Endothelial cell of umbilical vein (primary cell): ENCODE measurements around the gene PHLDB2. TPM values are rescaled to one million over a fixed set of nuclear protein-coding genes. Genes with fewer than 3 reads are reported as not detected.

Experiments
- BruUV-seq: library from RNA; stranded (reverse); fragments of 400-500 nt; replicated peaks from 2 replicates; lab custom pipeline; 2021; lab: Mats Ljungman, UMichigan
- CTCF ChIA-PET: fragments of 300-600, 350-600 bp; sonication (Branson Sonifier 250); formaldehyde crosslinking; loops from one replicate; lab custom pipeline; 2021; ENCODE audit warnings: antibody characterized with exemption, inconsistent platforms; lab: Charles Lee
- POLR2A ChIA-PET: fragments of 300-600, 350-600 bp; sonication (Branson Sonifier 250); formaldehyde crosslinking; loops from one replicate; lab custom pipeline; 2021; ENCODE audit warnings: antibody characterized with exemption, inconsistent platforms; lab: Charles Lee
- DNase-seq: peaks from one replicate; pipeline ENCODE4 v3.0.0-alpha.2; 2011; ENCODE audit warnings: low read depth, low spot score
- FAIRE-seq: peaks from 2 replicates; lab custom pipeline; 2011; peaks lifted over from hg19 to GRCh38; lab: Jason Lieb, UNC
- H2AFZ ChIP-seq: 2 replicates; pipeline ENCODE4 v1.6.0; 2012; ENCODE audit warnings: low read depth, low read length, control low read depth, inconsistent platforms
- H3K27ac ChIP-seq: 2 replicates; pipeline ENCODE4 v1.5.1; 2011; ENCODE audit warnings: low read depth, mild to moderate bottlenecking, control low read depth, low read length, moderate library complexity; ENCODE audit not compliant: insufficient read depth
- H3K27me3 ChIP-seq, 2 experiments: 2 replicates each; pipeline versions ENCODE4 v1.6.0 to v1.6.1; 2011; ENCODE audit warnings: low read length in 2 of 2, mixed read lengths in 1 of 2; ENCODE audit not compliant: control insufficient read depth in 2 of 2, insufficient read depth in 2 of 2
- H3K36me3 ChIP-seq, 2 experiments: 2 replicates in 1 of 2; 3 replicates in 1 of 2; pipeline ENCODE4 v1.5.1; 2011; ENCODE audit warnings: low read length in 2 of 2, mild to moderate bottlenecking in 1 of 2, moderate library complexity in 1 of 2; ENCODE audit not compliant: control insufficient read depth in 2 of 2, insufficient read depth in 2 of 2; ENCODE audit errors: extremely low read depth in 1 of 2
- H3K4me1 ChIP-seq: 3 replicates; pipeline ENCODE4 v1.5.1; 2011; ENCODE audit warnings: mild to moderate bottlenecking, low read length; ENCODE audit not compliant: control insufficient read depth, insufficient read depth; ENCODE audit errors: extremely low read depth
- H3K4me2 ChIP-seq: 2 replicates; pipeline ENCODE4 v1.6.1; 2011; ENCODE audit warnings: low read length, control low read depth, mixed read lengths; ENCODE audit not compliant: insufficient read depth
- H3K4me3 ChIP-seq, 3 experiments: fragments of 200-600 bp in 1 of 3; sonication (generic), shearing (Covaris generic) in 1 of 3; replicated peaks in 1 of 3; 2 replicates each; pipeline ENCODE4 v1.5.1; 2011 to 2016; ENCODE audit warnings: control low read depth in 3 of 3, low read length in 3 of 3, mild to moderate bottlenecking in 2 of 3, inconsistent platforms in 1 of 3, low read depth in 1 of 3, moderate library complexity in 1 of 3; ENCODE audit not compliant: insufficient read depth in 1 of 3
- H3K79me2 ChIP-seq: 2 replicates; pipeline ENCODE4 v1.6.0; 2012; ENCODE audit warnings: low read length, inconsistent platforms; ENCODE audit not compliant: control insufficient read depth, insufficient read depth
- H3K9ac ChIP-seq: replicated peaks from 2 replicates; pipeline ENCODE3; 2011; ENCODE audit warnings: low read length, control low read depth; ENCODE audit not compliant: insufficient read depth; ENCODE audit errors: extremely low read depth
- H3K9me1 ChIP-seq: replicated peaks from 3 replicates; pipeline ENCODE4 v1.6.0; 2011; ENCODE audit warnings: mild to moderate bottlenecking, low read length; ENCODE audit not compliant: control insufficient read depth, insufficient read depth; ENCODE audit errors: extremely low read depth
- H3K9me3 ChIP-seq: replicated peaks from 2 replicates; pipeline ENCODE4 v1.5.1; 2012; ENCODE audit warnings: low read length, inconsistent platforms; ENCODE audit not compliant: control insufficient read depth, insufficient read depth
- H4K20me1 ChIP-seq: replicated peaks from 2 replicates; pipeline ENCODE3; 2011; ENCODE audit warnings: mild to moderate bottlenecking, low read length; ENCODE audit not compliant: control insufficient read depth, insufficient read depth; ENCODE audit errors: extremely low read depth
- EZH2 ChIP-seq: IDR thresholded peaks from 2 replicates; pipeline ENCODE4 v1.6.1; 2012; ENCODE audit warnings: borderline replicate concordance, low read depth, mild to moderate bottlenecking, moderate library complexity, low read length, inconsistent platforms; ENCODE audit not compliant: severe bottlenecking
- FOS ChIP-seq: IDR thresholded peaks from 2 replicates; pipeline ENCODE4 v1.6.1; 2011; ENCODE audit warnings: mild to moderate bottlenecking, low read length, moderate library complexity, borderline replicate concordance; ENCODE audit not compliant: insufficient read depth
- GATA2 ChIP-seq: IDR thresholded peaks from 2 replicates; pipeline ENCODE4 v1.7.0; 2011; ENCODE audit warnings: low read depth, mild to moderate bottlenecking, moderate library complexity, mixed read lengths, low read length; ENCODE audit not compliant: insufficient read length, insufficient read depth
- JUN ChIP-seq: IDR thresholded peaks from 2 replicates; pipeline ENCODE4 v1.6.1; 2011; ENCODE audit warnings: borderline replicate concordance, low read depth; ENCODE audit not compliant: insufficient read length, insufficient read depth
- MYC ChIP-seq: IDR thresholded peaks from one replicate; pipeline ENCODE4 v1.6.1; 2011; ENCODE audit warnings: mild to moderate bottlenecking, low read depth, low read length
- POLR2A ChIP-seq: IDR thresholded peaks from 2 replicates; pipeline ENCODE4 v1.6.1; 2012; ENCODE audit warnings: low read depth, mild to moderate bottlenecking, control low read depth, low read length
- POLR2AphosphoS5 ChIP-seq: IDR thresholded peaks from 2 replicates; pipeline ENCODE4 v1.6.1; 2012; ENCODE audit warnings: low read depth, mild to moderate bottlenecking, control low read depth, low read length, moderate library complexity; ENCODE audit not compliant: insufficient read depth
- dilution Hi-C: fragments of 300-500 bp; cut with MboI; formaldehyde crosslinking; loops from one replicate; pipeline ENCODE4 v1.15.0; 2019; ENCODE audit warnings: low sequenced_read_pairs; ENCODE audit not compliant: extremely low pct_ligation_motif_present
- intact Hi-C: fragments of 100-400 bp; cut with micrococcal nuclease; formaldehyde crosslinking; loops from one replicate; pipeline ENCODE4 v1.10.0; 2022
- polyA plus RNA-seq, 4 experiments: library from polyadenylated mRNA; depleted of rRNA in 3 of 4; stranded (reverse) in 3 of 4; unstranded in 1 of 4; fragments of >200 nt; gene quantifications; 2 replicates each; pipeline versions ENCODE4 v1.2.1 to v1.2.3, GENCODE V29; 2011 to 2012; ENCODE audit warnings: missing spikeins in 1 of 4
- total RNA-seq: library from RNA; stranded (reverse); gene quantifications from 2 replicates; pipeline ENCODE4 v1.2.3, GENCODE V29; 2021
- TF ChIP-seq, protein P1 (sequence below), 2 donors: IDR thresholded peaks; 1 replicate in 1 of 2; 2 replicates in 1 of 2; pipeline ENCODE4 v1.5.1; 2011; ENCODE audit warnings: low read length in 2 of 2, mild to moderate bottlenecking in 2 of 2, moderate library complexity in 2 of 2, control low read depth in 1 of 2, inconsistent platforms in 1 of 2, low read depth in 1 of 2; ENCODE audit not compliant: insufficient read depth in 1 of 2; ENCODE audit errors: extremely low read depth in 1 of 2
- TF ChIP-seq, protein P2 (sequence below): IDR thresholded peaks from 2 replicates; pipeline ENCODE4 v1.6.1; 2011; ENCODE audit not compliant: insufficient read depth, insufficient read length

PHLDB2 gene
- total and polyA plus RNA-seq, 2 donors (not counting 3 experiments of a cell fraction or from before 2014, with no cell fraction given): 22.4 to 104 TPM

DNA sequence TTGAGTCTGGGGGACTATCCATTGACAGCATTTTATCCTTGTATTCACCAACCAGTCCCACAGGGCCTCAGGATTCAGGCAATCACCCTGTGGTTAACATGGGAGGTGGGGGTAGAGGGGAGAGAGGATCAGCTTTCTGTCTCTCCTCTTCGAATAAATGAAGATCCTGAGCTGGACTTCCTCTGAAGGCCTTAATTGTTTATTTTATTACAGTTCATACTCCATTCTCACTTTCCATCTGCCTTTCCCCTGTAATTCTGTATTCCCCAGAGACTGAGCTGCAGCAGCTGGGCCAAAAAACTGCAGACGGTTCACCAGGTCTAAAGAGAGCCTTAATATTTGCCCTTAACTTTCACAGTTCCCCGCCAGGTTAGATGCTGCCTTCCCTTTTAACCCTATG, 151.6 kb downstream of the PHLDB2 start:
- dilution Hi-C loops (no loop called here), intact Hi-C loops (no loop called here)
- no peak overlapping the region for H3K4me3 ChIP-seq
- H3K79me2 ChIP-seq: no peaks in the 10 kb centered on the region
- H3K4me2 ChIP-seq: no peak overlapping the region
- no TSS peak for BruUV-seq
- no peak overlapping the region for H3K9ac ChIP-seq
- DNase-seq (no peak), FAIRE-seq (no peak)
- H3K9me3 ChIP-seq: no peaks in the 10 kb centered on the region
- CTCF ChIA-PET: interaction anchor here (1.2 to 8.2 kb wide), 3 partner anchors 18 to 294 kb away, joined by 3 to 291 read pairs (median 139); partner anchors contain the start of gene TAGLN3
- no peaks in the 10 kb centered on the region for H3K36me3 ChIP-seq
- POLR2A ChIA-PET: no interaction called here
- no peaks in the 10 kb centered on the region for H3K27me3 ChIP-seq
- no peak overlapping the region for H3K27ac ChIP-seq
- no peaks in the 10 kb centered on the region for H3K4me1 ChIP-seq
- no peaks in the 10 kb centered on the region for H3K9me1 ChIP-seq
- TF ChIP-seq, protein P1, sequence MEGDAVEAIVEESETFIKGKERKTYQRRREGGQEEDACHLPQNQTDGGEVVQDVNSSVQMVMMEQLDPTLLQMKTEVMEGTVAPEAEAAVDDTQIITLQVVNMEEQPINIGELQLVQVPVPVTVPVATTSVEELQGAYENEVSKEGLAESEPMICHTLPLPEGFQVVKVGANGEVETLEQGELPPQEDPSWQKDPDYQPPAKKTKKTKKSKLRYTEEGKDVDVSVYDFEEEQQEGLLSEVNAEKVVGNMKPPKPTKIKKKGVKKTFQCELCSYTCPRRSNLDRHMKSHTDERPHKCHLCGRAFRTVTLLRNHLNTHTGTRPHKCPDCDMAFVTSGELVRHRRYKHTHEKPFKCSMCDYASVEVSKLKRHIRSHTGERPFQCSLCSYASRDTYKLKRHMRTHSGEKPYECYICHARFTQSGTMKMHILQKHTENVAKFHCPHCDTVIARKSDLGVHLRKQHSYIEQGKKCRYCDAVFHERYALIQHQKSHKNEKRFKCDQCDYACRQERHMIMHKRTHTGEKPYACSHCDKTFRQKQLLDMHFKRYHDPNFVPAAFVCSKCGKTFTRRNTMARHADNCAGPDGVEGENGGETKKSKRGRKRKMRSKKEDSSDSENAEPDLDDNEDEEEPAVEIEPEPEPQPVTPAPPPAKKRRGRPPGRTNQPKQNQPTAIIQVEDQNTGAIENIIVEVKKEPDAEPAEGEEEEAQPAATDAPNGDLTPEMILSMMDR (IDR thresholded peaks at IDR 0.05; ENCODE audit: extremely low read depth in 1 of 2, insufficient read depth in 1 of 2, low read depth in 1 of 2, low read length in 2 of 2): no peak
- TF ChIP-seq POLR2A (no peak), FOS (no peak), MYC (no peak), JUN (no peak), EZH2 (no peak), POLR2AphosphoS5 (no peak), GATA2 (no peak)
- TF ChIP-seq, protein P2, sequence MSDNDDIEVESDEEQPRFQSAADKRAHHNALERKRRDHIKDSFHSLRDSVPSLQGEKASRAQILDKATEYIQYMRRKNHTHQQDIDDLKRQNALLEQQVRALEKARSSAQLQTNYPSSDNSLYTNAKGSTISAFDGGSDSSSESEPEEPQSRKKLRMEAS: no peak
- H2AFZ ChIP-seq: no peak overlapping the region
- H4K20me1 ChIP-seq: no peaks in the 10 kb centered on the region
